HFFc6 (cell line): ENCODE results near the gene PPFIBP2. TPM values are rescaled to one million over a fixed set of nuclear protein-coding genes. Genes with fewer than 3 reads are reported as not detected.

Experiments used
- DNase-seq: peaks from one replicate; pipeline ENCODE4 v3.0.0-alpha.2; 2018
- H3K27ac Mint-ChIP-seq: 2 replicates; pipeline ENCODE4 v1.8.0; 2020; ENCODE audit warnings: mild to moderate bottlenecking, mixed read lengths
- H3K27me3 Mint-ChIP-seq: 2 replicates; pipeline ENCODE4 v1.8.0; 2021; ENCODE audit warnings: mild to moderate bottlenecking, moderate library complexity, mixed read lengths; ENCODE audit not compliant: insufficient read depth
- H3K36me3 Mint-ChIP-seq: 2 replicates; pipeline ENCODE4 v1.8.0; 2021; ENCODE audit warnings: low read depth, mixed read lengths
- H3K4me1 Mint-ChIP-seq: 2 replicates; pipeline ENCODE4 v1.8.0; 2020; ENCODE audit warnings: low read depth, mixed read lengths
- H3K4me3 Mint-ChIP-seq: 2 replicates; pipeline ENCODE4 v1.8.0; 2020; ENCODE audit warnings: mild to moderate bottlenecking, moderate library complexity, mixed read lengths
- H3K9me3 Mint-ChIP-seq: 2 replicates; pipeline ENCODE4 v1.8.0; 2020; ENCODE audit warnings: mild to moderate bottlenecking, mixed read lengths
- CTCF ChIP-seq: fragments of 200-600 bp; sonication (generic); IDR thresholded peaks from 2 replicates; pipeline ENCODE4 v1.5.0; 2021; ENCODE audit warnings: antibody characterized with exemption, mild to moderate bottlenecking
- total RNA-seq, 6 experiments: library from RNA; stranded (reverse); fragmentation: NEBNext Ultra II Directional; extraction: Animal tissue kit (Norgen Biotek cat#: 25700); gene quantifications; 2 replicates in 1 of 6; 3 replicates in 5 of 6; pipeline ENCODE4 v1.2.3, GENCODE V29; 2021

PPFIBP2 gene
- total RNA-seq, 6 experiments from 2014 or later: 6.0 to 8.5 (median 7.3) TPM

DNA sequence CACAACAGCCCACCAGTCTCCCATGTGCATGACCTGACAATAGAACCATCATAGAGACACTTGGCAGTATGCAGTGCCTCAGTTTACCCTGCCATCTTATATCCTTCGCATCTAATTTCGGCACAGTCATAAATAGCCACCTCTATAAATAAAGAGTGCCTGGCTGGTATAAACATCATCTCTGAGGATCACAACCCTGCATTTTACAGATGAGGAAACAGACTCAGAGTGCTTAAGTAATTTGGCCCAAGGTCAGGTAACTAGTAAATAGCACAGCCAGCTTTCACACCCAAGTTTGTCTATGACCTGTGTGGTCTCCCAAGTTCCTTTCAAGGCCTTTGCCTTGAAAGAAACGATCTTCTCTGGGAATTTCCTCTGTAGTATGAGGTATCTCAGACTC lies 114.9 kb downstream of the PPFIBP2 start:
- Mint-ChIP-seq H3K4me1 (no peaks in the 10 kb centered on the region), H3K27ac (no peak overlapping the region), H3K9me3 (no peaks in the 10 kb centered on the region), H3K27me3 (no peaks in the 10 kb centered on the region), H3K36me3 (no peaks in the 10 kb centered on the region), H3K4me3 (no peak overlapping the region)
- TF ChIP-seq CTCF: no peak
- DNase-seq: no peak

DNA sequence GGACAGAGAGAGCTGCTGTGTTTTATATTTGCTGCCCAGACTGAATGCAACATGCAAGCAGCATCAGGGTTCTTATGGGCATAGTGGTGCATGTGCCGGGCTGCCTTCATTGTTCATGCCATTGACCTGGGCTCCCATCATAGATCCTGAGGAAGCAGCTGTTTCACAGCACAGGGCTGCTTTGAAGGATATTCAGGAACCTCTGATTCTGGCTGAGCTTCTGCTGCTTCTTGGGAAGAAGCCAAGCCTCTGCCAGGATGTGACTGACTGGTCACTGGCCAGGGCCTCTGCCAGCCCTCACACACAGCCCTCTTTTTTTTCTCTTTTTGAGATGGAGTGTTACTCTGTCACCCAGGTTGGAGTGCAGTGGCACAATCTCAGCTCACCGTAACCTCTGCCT lies 116.2 kb downstream of the PPFIBP2 start:
- DNase-seq: no peak

DNA sequence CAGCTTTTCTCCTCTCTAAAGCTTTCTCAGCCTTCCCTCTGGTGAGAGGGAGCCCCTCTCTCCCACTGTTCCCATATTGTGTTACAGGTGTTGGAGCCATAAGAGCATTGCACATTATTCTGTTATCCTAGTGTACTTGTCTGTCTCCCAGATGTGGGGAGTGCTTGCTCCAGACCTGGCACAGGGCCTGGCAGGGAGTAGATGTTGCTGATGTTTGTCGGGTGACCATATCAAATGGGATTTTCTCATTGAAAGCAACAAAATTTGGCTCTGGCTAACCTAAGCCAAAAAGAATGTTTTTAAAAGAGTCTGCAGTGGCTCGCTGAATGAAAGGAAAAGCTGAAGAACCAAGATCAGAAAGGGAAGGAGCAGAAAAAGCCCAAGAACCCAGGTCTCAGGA lies 118.4 kb downstream of the PPFIBP2 start:
- TF ChIP-seq CTCF: no peak
- Mint-ChIP-seq H3K4me3 (no peak overlapping the region), H3K4me1 (peaks cover 8% of the 10 kb centered on the region), H3K9me3 (no peaks in the 10 kb centered on the region), H3K27me3 (no peaks in the 10 kb centered on the region), H3K36me3 (peaks cover 10% of the 10 kb centered on the region), H3K27ac (no peak overlapping the region)
- DNase-seq: no peak

More for the DNA sequence above, 116.2 kb downstream of the PPFIBP2 start:
- Mint-ChIP-seq H3K27ac (no peak overlapping the region), H3K36me3 (peaks cover 5% of the 10 kb centered on the region; the same call in 1 of the 2 replicates), H3K4me3 (no peak overlapping the region), H3K4me1 (no peaks in the 10 kb centered on the region), H3K9me3 (no peaks in the 10 kb centered on the region), H3K27me3 (no peaks in the 10 kb centered on the region)
- TF ChIP-seq CTCF: no peak

- DNase-seq: no peak
- no peak overlapping the region for H3K4me3 Mint-ChIP-seq
- peaks cover 27% of the 10 kb centered on the region for H3K4me1 Mint-ChIP-seq
- TF ChIP-seq CTCF: no peak
- H3K27me3 Mint-ChIP-seq: no peaks in the 10 kb centered on the region
- H3K36me3 Mint-ChIP-seq: peaks cover 14% of the 10 kb centered on the region
- H3K27ac Mint-ChIP-seq: no peak overlapping the region
- no peaks in the 10 kb centered on the region for H3K9me3 Mint-ChIP-seq
Observed at GRCh38 chr11:7635137-7635536, 121.3 kb downstream of the PPFIBP2 start.

DNA sequence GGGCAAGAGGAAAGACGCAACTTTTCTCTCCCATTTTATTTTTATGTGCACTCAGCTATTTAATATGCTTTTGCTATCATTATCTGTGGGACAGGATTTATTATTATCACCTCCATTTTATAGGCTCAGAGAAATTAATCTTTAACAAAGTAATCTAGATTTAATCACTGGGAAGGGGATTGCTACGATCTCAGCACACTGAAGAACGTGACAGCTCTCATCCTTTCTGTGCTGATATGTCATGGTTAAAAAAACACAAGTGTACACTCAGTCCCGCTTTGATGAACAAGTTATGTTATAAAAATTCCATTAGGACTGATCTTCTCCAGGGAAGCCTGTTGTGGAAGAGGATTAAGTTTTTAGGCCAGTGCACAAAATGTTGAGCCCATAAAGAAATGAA lies 121.9 kb downstream of the PPFIBP2 start:
- peaks cover 14% of the 10 kb centered on the region for H3K36me3 Mint-ChIP-seq
- no peak for DNase-seq

More for the DNA sequence above, 121.9 kb downstream of the PPFIBP2 start:
- Mint-ChIP-seq H3K4me1 (peaks cover 27% of the 10 kb centered on the region), H3K4me3 (no peak overlapping the region), H3K27ac (no peak overlapping the region), H3K27me3 (no peaks in the 10 kb centered on the region), H3K9me3 (no peaks in the 10 kb centered on the region)
- TF ChIP-seq CTCF: no peak
